Endothelial cell of umbilical vein (primary cell): Measurements from ENCODE around the gene KAT6B. TPM values are rescaled to one million over a fixed set of nuclear protein-coding genes. Genes with fewer than 3 reads are reported as not detected.

Experiments used
- BruUV-seq: library from RNA; stranded (reverse); fragments of 400-500 nt; replicated peaks from 2 replicates; lab custom pipeline; 2021; lab: Mats Ljungman, UMichigan
- CTCF ChIA-PET: fragments of 300-600, 350-600 bp; sonication (Branson Sonifier 250); formaldehyde crosslinking; loops from one replicate; lab custom pipeline; 2021; ENCODE audit warnings: antibody characterized with exemption, inconsistent platforms; lab: Charles Lee
- POLR2A ChIA-PET: fragments of 300-600, 350-600 bp; sonication (Branson Sonifier 250); formaldehyde crosslinking; loops from one replicate; lab custom pipeline; 2021; ENCODE audit warnings: antibody characterized with exemption, inconsistent platforms; lab: Charles Lee
- DNase-seq: peaks from one replicate; pipeline ENCODE4 v3.0.0-alpha.2; 2011; ENCODE audit warnings: low read depth, low spot score
- FAIRE-seq: peaks from 2 replicates; lab custom pipeline; 2011; peaks lifted over from hg19 to GRCh38; lab: Jason Lieb, UNC
- H2AFZ ChIP-seq: 2 replicates; pipeline ENCODE4 v1.6.0; 2012; ENCODE audit warnings: low read depth, low read length, control low read depth, inconsistent platforms
- H3K27ac ChIP-seq: 2 replicates; pipeline ENCODE4 v1.5.1; 2011; ENCODE audit warnings: low read depth, mild to moderate bottlenecking, control low read depth, low read length, moderate library complexity; ENCODE audit not compliant: insufficient read depth
- H3K27me3 ChIP-seq, 2 experiments: 2 replicates each; pipeline versions ENCODE4 v1.6.0 to v1.6.1; 2011; ENCODE audit warnings: low read length in 2 of 2, mixed read lengths in 1 of 2; ENCODE audit not compliant: control insufficient read depth in 2 of 2, insufficient read depth in 2 of 2
- H3K36me3 ChIP-seq, 2 experiments: 2 replicates in 1 of 2; 3 replicates in 1 of 2; pipeline ENCODE4 v1.5.1; 2011; ENCODE audit warnings: low read length in 2 of 2, mild to moderate bottlenecking in 1 of 2, moderate library complexity in 1 of 2; ENCODE audit not compliant: control insufficient read depth in 2 of 2, insufficient read depth in 2 of 2; ENCODE audit errors: extremely low read depth in 1 of 2
- H3K4me1 ChIP-seq: 3 replicates; pipeline ENCODE4 v1.5.1; 2011; ENCODE audit warnings: mild to moderate bottlenecking, low read length; ENCODE audit not compliant: control insufficient read depth, insufficient read depth; ENCODE audit errors: extremely low read depth
- H3K4me2 ChIP-seq: 2 replicates; pipeline ENCODE4 v1.6.1; 2011; ENCODE audit warnings: low read length, control low read depth, mixed read lengths; ENCODE audit not compliant: insufficient read depth
- H3K4me3 ChIP-seq, 3 experiments: fragments of 200-600 bp in 1 of 3; sonication (generic), shearing (Covaris generic) in 1 of 3; replicated peaks in 1 of 3; 2 replicates each; pipeline ENCODE4 v1.5.1; 2011 to 2016; ENCODE audit warnings: control low read depth in 3 of 3, low read length in 3 of 3, mild to moderate bottlenecking in 2 of 3, inconsistent platforms in 1 of 3, low read depth in 1 of 3, moderate library complexity in 1 of 3; ENCODE audit not compliant: insufficient read depth in 1 of 3
- H3K79me2 ChIP-seq: 2 replicates; pipeline ENCODE4 v1.6.0; 2012; ENCODE audit warnings: low read length, inconsistent platforms; ENCODE audit not compliant: control insufficient read depth, insufficient read depth
- H3K9ac ChIP-seq: replicated peaks from 2 replicates; pipeline ENCODE3; 2011; ENCODE audit warnings: low read length, control low read depth; ENCODE audit not compliant: insufficient read depth; ENCODE audit errors: extremely low read depth
- H3K9me1 ChIP-seq: replicated peaks from 3 replicates; pipeline ENCODE4 v1.6.0; 2011; ENCODE audit warnings: mild to moderate bottlenecking, low read length; ENCODE audit not compliant: control insufficient read depth, insufficient read depth; ENCODE audit errors: extremely low read depth
- H3K9me3 ChIP-seq: replicated peaks from 2 replicates; pipeline ENCODE4 v1.5.1; 2012; ENCODE audit warnings: low read length, inconsistent platforms; ENCODE audit not compliant: control insufficient read depth, insufficient read depth
- H4K20me1 ChIP-seq: replicated peaks from 2 replicates; pipeline ENCODE3; 2011; ENCODE audit warnings: mild to moderate bottlenecking, low read length; ENCODE audit not compliant: control insufficient read depth, insufficient read depth; ENCODE audit errors: extremely low read depth
- CTCF ChIP-seq, 2 donors: IDR thresholded peaks; 1 replicate in 1 of 2; 2 replicates in 1 of 2; pipeline ENCODE4 v1.5.1; 2011; ENCODE audit warnings: low read length in 2 of 2, mild to moderate bottlenecking in 2 of 2, moderate library complexity in 2 of 2, control low read depth in 1 of 2, inconsistent platforms in 1 of 2, low read depth in 1 of 2; ENCODE audit not compliant: insufficient read depth in 1 of 2; ENCODE audit errors: extremely low read depth in 1 of 2
- EZH2 ChIP-seq: IDR thresholded peaks from 2 replicates; pipeline ENCODE4 v1.6.1; 2012; ENCODE audit warnings: borderline replicate concordance, low read depth, mild to moderate bottlenecking, moderate library complexity, low read length, inconsistent platforms; ENCODE audit not compliant: severe bottlenecking
- FOS ChIP-seq: IDR thresholded peaks from 2 replicates; pipeline ENCODE4 v1.6.1; 2011; ENCODE audit warnings: mild to moderate bottlenecking, low read length, moderate library complexity, borderline replicate concordance; ENCODE audit not compliant: insufficient read depth
- GATA2 ChIP-seq: IDR thresholded peaks from 2 replicates; pipeline ENCODE4 v1.7.0; 2011; ENCODE audit warnings: low read depth, mild to moderate bottlenecking, moderate library complexity, mixed read lengths, low read length; ENCODE audit not compliant: insufficient read length, insufficient read depth
- JUN ChIP-seq: IDR thresholded peaks from 2 replicates; pipeline ENCODE4 v1.6.1; 2011; ENCODE audit warnings: borderline replicate concordance, low read depth; ENCODE audit not compliant: insufficient read length, insufficient read depth
- MYC ChIP-seq: IDR thresholded peaks from one replicate; pipeline ENCODE4 v1.6.1; 2011; ENCODE audit warnings: mild to moderate bottlenecking, low read depth, low read length
- POLR2A ChIP-seq: IDR thresholded peaks from 2 replicates; pipeline ENCODE4 v1.6.1; 2012; ENCODE audit warnings: low read depth, mild to moderate bottlenecking, control low read depth, low read length
- POLR2AphosphoS5 ChIP-seq: IDR thresholded peaks from 2 replicates; pipeline ENCODE4 v1.6.1; 2012; ENCODE audit warnings: low read depth, mild to moderate bottlenecking, control low read depth, low read length, moderate library complexity; ENCODE audit not compliant: insufficient read depth
- dilution Hi-C: fragments of 300-500 bp; cut with MboI; formaldehyde crosslinking; loops from one replicate; pipeline ENCODE4 v1.15.0; 2019; ENCODE audit warnings: low sequenced_read_pairs; ENCODE audit not compliant: extremely low pct_ligation_motif_present
- intact Hi-C: fragments of 100-400 bp; cut with micrococcal nuclease; formaldehyde crosslinking; loops from one replicate; pipeline ENCODE4 v1.10.0; 2022
- polyA plus RNA-seq, 4 experiments: library from polyadenylated mRNA; depleted of rRNA in 3 of 4; stranded (reverse) in 3 of 4; unstranded in 1 of 4; fragments of >200 nt; gene quantifications; 2 replicates each; pipeline versions ENCODE4 v1.2.1 to v1.2.3, GENCODE V29; 2011 to 2012; ENCODE audit warnings: missing spikeins in 1 of 4
- total RNA-seq: library from RNA; stranded (reverse); gene quantifications from 2 replicates; pipeline ENCODE4 v1.2.3, GENCODE V29; 2021

KAT6B gene
- total and polyA plus RNA-seq, 2 donors (not counting 3 experiments of a cell fraction or from before 2014, with no cell fraction given) = 4.5 to 17.0 TPM

DNA sequence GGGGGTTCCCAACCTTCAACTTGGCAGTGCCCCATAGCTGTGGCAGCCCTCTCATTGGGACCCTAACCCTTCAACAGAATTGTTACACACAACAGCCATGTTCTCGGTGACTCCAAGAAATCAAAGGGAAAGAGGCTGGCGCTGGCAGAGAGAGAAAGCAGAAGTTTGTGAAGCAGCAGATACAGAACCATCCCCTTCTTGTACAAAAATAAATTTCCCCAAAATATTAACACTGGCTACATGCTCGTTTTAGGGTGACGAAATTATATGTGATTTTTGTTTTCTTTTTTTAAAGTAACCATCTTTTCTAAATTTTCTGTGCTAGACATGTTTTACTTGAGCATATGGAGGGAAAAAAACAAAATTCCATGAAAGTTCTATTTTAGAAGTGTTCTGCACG is 239.9 kb downstream of the KAT6B start:
- intact Hi-C loops = no loop called here
- H3K27me3 ChIP-seq = no peaks in the 10 kb centered on the region
- H3K4me2 ChIP-seq = no peak overlapping the region
- H3K9me1 ChIP-seq = no peaks in the 10 kb centered on the region
- H3K9ac ChIP-seq = no peak overlapping the region
- dilution Hi-C loops = no loop called here
- H3K4me1 ChIP-seq = no peaks in the 10 kb centered on the region
- no peak for TF ChIP-seq POLR2A
- no peak for TF ChIP-seq FOS
- TF ChIP-seq EZH2 = no peak
- no peak for TF ChIP-seq POLR2AphosphoS5
- TF ChIP-seq JUN = no peak
- H3K27ac ChIP-seq = no peak overlapping the region
- H3K36me3 ChIP-seq = no peaks in the 10 kb centered on the region
- H3K79me2 ChIP-seq = no peaks in the 10 kb centered on the region
- DNase-seq (no peak), FAIRE-seq (no peak)
- POLR2A ChIA-PET = no interaction called here
- CTCF ChIA-PET = interaction anchor here (1.0 kb wide), 1 partner anchor 14 kb away, joined by 3 read pairs; no protein-coding TSS in a partner anchor
- no peaks in the 10 kb centered on the region for H4K20me1 ChIP-seq
- no peaks in the 10 kb centered on the region for H3K9me3 ChIP-seq
- no TSS peak for BruUV-seq
- H2AFZ ChIP-seq = no peak overlapping the region
- H3K4me3 ChIP-seq = no peak overlapping the region

- Histone ChIP-seq H3K36me3 (no peaks in the 10 kb centered on the region), H3K79me2 (no peaks in the 10 kb centered on the region), H3K27me3 (no peaks in the 10 kb centered on the region), H3K9ac (no peak overlapping the region), H3K9me1 (no peaks in the 10 kb centered on the region), H3K9me3 (no peaks in the 10 kb centered on the region), H3K4me1 (no peaks in the 10 kb centered on the region), H3K4me3 (no peak overlapping the region), H3K4me2 (no peak overlapping the region), H2AFZ (no peak overlapping the region), H4K20me1 (no peaks in the 10 kb centered on the region), H3K27ac (no peak overlapping the region)
- CTCF ChIA-PET = interaction anchor here (0.9 to 1.1 kb wide), 3 partner anchors 8 to 33 kb away, joined by 3 read pairs; no protein-coding TSS in a partner anchor
- FAIRE-seq (no peak), DNase-seq (no peak)
- POLR2A ChIA-PET = no interaction called here
- TF ChIP-seq GATA2 = no peak
- TF ChIP-seq CTCF (IDR thresholded peaks at IDR 0.05; ENCODE audit: extremely low read depth in 1 of 2, insufficient read depth in 1 of 2, low read depth in 1 of 2, low read length in 2 of 2) = no peak
- TF ChIP-seq MYC = no peak
- dilution Hi-C loops = no loop called here
- no TSS peak for BruUV-seq
- intact Hi-C loops = no loop called here
These were observed 240.9 kb downstream of the KAT6B start for GRCh38 chr10:75067272-75067671.
